AG09319 (cell line): Measurements from ENCODE around the gene MICU1.

ENCODE experiments used
- DNase-seq: peaks from one replicate; pipeline ENCODE4 v3.0.0-alpha.2; 2010; ENCODE audit warnings: low read depth; ENCODE audit errors: extremely low read depth
- TF ChIP-seq, protein P1 (sequence below): IDR thresholded peaks from 2 replicates; pipeline ENCODE4 v1.5.1; 2011; ENCODE audit warnings: low read depth, mild to moderate bottlenecking, inconsistent platforms, low read length, moderate library complexity

Gene MICU1

GRCh38 chr10:72323771-72324191 lies 302.1 kb downstream of the MICU1 start:
- TF ChIP-seq, protein P1, sequence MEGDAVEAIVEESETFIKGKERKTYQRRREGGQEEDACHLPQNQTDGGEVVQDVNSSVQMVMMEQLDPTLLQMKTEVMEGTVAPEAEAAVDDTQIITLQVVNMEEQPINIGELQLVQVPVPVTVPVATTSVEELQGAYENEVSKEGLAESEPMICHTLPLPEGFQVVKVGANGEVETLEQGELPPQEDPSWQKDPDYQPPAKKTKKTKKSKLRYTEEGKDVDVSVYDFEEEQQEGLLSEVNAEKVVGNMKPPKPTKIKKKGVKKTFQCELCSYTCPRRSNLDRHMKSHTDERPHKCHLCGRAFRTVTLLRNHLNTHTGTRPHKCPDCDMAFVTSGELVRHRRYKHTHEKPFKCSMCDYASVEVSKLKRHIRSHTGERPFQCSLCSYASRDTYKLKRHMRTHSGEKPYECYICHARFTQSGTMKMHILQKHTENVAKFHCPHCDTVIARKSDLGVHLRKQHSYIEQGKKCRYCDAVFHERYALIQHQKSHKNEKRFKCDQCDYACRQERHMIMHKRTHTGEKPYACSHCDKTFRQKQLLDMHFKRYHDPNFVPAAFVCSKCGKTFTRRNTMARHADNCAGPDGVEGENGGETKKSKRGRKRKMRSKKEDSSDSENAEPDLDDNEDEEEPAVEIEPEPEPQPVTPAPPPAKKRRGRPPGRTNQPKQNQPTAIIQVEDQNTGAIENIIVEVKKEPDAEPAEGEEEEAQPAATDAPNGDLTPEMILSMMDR = no peak
- DNase-seq = no peak

DNA sequence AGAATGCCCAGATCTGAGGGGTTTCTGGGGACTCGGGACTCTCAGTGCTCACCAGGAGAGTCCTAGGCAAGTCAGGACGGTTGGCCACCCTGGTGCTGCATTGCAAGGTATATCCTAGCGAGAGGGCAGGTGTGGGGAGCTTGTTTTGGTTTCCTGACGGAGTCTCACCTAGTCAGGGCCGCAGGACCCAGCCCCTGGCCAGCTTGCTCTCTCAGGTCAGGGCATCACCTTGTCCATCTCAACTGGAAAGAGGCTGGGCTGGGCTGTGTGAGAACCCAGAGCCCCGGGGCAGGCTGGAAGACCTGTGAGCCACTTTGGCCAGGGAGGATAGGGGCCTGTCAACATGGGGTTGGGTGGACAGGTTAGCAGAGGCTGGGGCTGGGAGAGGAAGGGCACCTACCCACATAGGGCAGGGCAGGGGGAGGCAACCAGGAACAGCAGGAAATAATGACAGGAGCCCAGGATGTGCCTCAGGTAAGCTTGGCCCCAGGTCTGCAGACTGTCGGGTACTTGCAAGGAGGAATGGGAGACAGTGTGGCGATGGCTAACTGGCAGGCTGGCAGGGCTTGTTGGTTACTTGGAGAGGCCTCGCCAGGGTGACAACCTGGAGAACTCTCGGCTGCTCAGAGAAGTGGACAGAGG lies 302.6 kb downstream of the MICU1 start:
- no peak for DNase-seq
- TF ChIP-seq, protein P1 = no peak

GRCh38 chr10:72322280-72323058 lies 303.4 kb downstream of the MICU1 start:
- TF ChIP-seq, protein P1 = no peak
- DNase-seq = no peak

GRCh38 chr10:72322030-72322279 lies 303.9 kb downstream of the MICU1 start:
- TF ChIP-seq, protein P1 = no peak
- DNase-seq = no peak

DNA sequence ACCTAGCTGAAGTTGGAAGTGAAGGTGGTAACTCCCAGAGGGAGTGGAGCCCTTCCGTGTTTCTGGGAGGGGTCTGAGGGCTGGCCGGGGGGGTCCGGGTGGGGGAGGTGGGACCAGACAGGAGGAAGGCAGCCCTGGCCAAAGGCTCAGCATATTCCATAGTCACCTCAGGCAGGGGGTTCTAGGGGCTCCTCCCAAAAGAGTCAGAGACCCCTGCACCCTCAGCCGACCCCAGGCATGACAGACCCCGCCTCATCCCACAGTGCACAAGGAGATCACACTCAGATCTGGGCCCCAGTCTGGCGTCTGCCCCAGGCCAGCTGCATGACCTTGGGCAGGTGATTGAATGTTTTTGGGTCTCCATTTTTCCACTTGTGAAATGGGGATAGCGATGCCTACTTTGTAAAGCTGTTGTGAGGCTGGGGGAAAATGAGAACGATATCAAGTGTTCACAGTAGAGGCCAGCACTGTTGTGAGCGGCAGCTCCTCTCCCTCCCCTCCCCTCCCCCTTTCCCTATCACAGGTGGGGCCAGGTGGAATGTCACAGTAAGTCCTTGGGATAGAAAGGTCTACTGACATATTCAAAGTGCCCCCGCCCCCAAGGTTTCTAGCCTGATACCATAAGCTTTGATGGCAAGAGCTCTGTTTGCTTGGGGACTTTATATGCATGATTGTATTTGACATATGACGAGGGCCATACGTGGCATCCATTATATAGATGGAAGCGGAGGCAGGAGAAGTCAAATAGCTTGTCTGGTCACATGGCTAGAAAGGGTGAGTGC lies 304.4 kb downstream of the MICU1 start:
- DNase-seq = no peak
- TF ChIP-seq, protein P1 = no peak

- DNase-seq = peak; percentile 99
- TF ChIP-seq, protein P1 = no peak
Observed at GRCh38 chr10:72320676-72321247, 305.1 kb downstream of the MICU1 start.
